RWPE1 (cell line): Measurements from ENCODE around the gene CDADC1.
A peak's percentile ranks its signal among the peaks of the same experiment; 100 is the strongest.

ENCODE experiments used
- CTCF ChIA-PET: fragments of 350-600 bp; sonication (Branson Sonifier 250); formaldehyde crosslinking; extraction: SDS; loops from one replicate; lab custom pipeline; 2021; lab: Yijun Ruan, JAX
- POLR2A ChIA-PET: fragments of 400-600 bp; formaldehyde crosslinking; extraction: SDS; loops from one replicate; lab custom pipeline; 2020; ENCODE audit warnings: antibody characterized with exemption; ENCODE audit not compliant: low non-redundant PET; lab: Yijun Ruan, JAX
- DNase-seq: peaks from one replicate; pipeline ENCODE4 v3.0.0; 2012; ENCODE audit warnings: low spot score
- H3K27ac ChIP-seq: fragments of 450-650 bp; 2 replicates; pipeline ENCODE4 v1.5.1; 2017
- TF ChIP-seq, protein P1 (sequence below): fragments of 450-650 bp; conservative IDR thresholded peaks from 2 replicates; pipeline ENCODE4 v1.5.1; 2017; ENCODE audit warnings: low read depth, mild to moderate bottlenecking

CDADC1 gene

DNA sequence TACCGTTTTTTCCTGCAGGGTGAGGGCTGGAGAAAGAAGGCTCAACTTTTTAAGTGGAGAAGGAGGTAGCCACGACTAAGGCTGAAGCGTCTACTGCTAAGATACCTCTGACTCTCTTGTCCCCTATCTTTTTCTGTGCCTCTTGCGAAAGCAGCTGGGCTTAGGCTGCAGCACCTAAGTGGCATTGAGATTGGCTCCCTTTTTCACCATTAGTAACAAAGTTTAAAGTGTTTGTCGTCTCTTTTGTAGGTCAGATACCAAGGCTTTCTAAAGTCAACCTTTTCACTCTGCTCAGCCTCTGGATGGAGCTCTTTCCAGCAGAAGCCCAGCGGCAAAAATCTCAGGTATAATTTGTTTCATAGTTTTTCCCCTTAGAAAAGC is 887 bp downstream of the CDADC1 start:
- TF ChIP-seq, protein P1, sequence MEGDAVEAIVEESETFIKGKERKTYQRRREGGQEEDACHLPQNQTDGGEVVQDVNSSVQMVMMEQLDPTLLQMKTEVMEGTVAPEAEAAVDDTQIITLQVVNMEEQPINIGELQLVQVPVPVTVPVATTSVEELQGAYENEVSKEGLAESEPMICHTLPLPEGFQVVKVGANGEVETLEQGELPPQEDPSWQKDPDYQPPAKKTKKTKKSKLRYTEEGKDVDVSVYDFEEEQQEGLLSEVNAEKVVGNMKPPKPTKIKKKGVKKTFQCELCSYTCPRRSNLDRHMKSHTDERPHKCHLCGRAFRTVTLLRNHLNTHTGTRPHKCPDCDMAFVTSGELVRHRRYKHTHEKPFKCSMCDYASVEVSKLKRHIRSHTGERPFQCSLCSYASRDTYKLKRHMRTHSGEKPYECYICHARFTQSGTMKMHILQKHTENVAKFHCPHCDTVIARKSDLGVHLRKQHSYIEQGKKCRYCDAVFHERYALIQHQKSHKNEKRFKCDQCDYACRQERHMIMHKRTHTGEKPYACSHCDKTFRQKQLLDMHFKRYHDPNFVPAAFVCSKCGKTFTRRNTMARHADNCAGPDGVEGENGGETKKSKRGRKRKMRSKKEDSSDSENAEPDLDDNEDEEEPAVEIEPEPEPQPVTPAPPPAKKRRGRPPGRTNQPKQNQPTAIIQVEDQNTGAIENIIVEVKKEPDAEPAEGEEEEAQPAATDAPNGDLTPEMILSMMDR: peak; percentile 42; the same call in 1 of the 2 replicates
- peak overlapping the region; percentile 84 for H3K27ac ChIP-seq
- ChIA-PET CTCF (no interaction called here), POLR2A (no interaction called here)
- DNase-seq: no peak

- TF ChIP-seq, protein P1: no peak
- POLR2A ChIA-PET: no interaction called here
- H3K27ac ChIP-seq: no peak overlapping the region
- CTCF ChIA-PET: interaction anchor here (1.4 kb wide), 1 partner anchor 30 kb away, joined by 5 read pairs; no protein-coding TSS in a partner anchor
- DNase-seq: no peak
These were observed 3.6 kb downstream of the CDADC1 start for GRCh38 chr13:49251326-49251725.

DNA sequence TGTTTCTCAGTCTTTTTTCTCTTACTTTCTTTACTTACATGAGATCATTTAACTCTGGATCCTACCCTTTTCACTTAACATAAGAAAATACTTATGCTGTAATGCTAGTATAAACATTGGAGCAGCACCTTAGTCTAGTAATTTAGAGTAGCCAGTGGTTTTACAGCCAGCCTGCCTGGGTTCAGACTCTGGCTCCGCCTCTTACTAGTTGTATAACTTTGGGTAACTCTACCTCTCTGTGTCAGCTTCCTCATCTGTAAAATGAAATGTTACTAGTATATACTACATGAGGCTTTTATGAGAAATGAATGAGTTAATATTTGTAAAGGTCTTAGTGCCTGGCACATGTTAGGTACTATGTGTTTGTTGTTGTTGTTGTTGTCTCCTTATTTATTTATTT is 5.6 kb downstream of the CDADC1 start:
- TF ChIP-seq, protein P1: no peak
- POLR2A ChIA-PET: no interaction called here
- CTCF ChIA-PET: no interaction called here
- H3K27ac ChIP-seq: no peak overlapping the region
- DNase-seq: no peak

- TF ChIP-seq, protein P1: no peak
- POLR2A ChIA-PET: no interaction called here
- H3K27ac ChIP-seq: no peak overlapping the region
- CTCF ChIA-PET: no interaction called here
- DNase-seq: no peak
These were observed 6.3 kb downstream of the CDADC1 start for GRCh38 chr13:49254007-49254406.

DNA sequence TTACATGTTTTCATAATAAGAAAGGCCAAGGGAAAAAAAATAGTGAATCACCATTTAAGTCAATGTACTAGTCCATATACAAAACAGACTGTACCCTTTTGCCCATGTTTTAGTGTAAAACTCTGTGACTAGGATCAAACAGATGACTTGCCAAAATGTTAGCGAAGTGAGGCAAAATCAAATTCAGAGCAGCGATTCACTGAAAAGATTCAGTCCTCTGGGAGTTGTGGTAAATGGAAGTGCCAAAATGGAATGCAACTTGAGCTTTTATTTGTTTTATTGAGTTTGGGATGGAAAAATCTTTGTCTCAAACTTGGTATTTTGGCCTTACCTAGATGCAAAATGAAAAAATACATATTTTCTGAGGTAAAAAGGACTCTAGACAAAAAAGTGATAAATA is 9.1 kb downstream of the CDADC1 start:
- TF ChIP-seq, protein P1: no peak
- no peak for DNase-seq
- no peak overlapping the region for H3K27ac ChIP-seq
- ChIA-PET CTCF (no interaction called here), POLR2A (no interaction called here)

DNA sequence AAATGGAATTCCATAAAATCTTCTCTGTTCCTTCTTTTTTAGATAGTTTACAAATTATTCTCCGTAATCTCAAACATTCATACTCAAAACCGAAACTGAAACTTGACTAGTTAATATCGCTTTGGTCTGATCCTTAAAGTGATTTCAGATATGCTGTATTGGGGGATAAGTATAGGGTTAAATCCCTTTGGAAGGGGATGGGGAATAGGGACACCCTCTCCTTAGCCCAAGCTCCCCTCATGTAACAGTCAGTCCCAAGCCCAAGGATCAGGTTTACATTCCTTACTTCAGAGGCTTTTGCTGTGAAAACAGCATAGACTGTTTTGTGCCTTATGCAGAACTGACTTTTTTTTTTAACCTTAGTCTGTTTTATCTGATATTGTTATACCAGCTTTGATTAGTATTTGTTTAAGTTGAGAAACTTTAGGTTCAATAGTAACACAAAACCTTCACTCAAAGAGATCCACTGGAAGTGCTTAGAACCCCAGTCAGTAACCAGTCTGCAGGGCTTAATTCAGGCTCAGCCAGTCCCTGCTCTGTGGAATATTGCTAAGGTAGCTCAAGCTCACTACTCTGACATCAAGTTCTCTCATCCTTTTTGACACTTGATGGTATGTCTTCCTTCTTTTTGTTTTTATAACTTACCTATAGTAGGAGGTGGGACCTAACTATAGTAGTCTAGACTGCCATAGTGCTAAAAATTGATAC is 10.5 kb downstream of the CDADC1 start:
- TF ChIP-seq, protein P1: no peak
- ChIA-PET CTCF (no interaction called here), POLR2A (no interaction called here)
- no peak for DNase-seq
- no peak overlapping the region for H3K27ac ChIP-seq
